ENCODE results near the gene TAS1R1. TPM values are rescaled to one million over a fixed set of nuclear protein-coding genes. Genes with fewer than 3 reads are reported as not detected.

TAS1R1 gene
- total and polyA plus RNA-seq, 11 donors, result not detected

DNA sequence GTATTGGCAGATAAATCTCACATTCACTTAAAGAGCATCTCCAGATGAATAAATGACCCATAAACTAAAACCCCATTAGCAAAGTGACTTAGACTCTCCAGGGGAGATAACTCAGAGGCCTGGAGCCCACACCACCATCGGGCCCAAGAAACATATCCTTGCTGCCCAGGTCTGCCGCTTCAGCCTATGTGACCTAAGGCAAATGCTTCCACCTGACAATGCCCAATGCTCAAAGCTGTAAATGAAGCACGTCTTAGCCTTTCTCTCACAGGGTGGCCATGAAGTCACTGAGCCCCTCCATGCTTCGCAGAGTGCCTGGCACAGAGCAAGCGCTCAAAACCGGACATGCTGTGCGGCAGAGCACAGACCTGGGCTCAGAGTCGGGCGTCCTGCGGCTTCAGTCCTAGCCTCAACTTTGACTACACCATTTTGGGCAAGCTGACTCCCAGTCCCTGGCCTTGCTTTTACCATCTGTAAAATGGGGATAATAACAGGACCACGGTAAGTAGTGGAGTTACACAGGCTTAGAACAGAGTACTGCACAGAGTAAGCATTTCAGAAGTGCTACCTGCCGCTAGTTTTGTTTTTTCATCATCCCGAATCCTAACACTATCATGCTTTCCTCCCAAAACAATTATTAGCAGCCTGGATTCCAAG lies 24.5 kb upstream of the TAS1R1 start:
- Histone ChIP-seq H3K27me3 (no peaks in the 10 kb centered on the region), H3K9me3 (no peaks in the 10 kb centered on the region), H3K36me3 (peaks cover 8 to 97% (median 85%) of the 10 kb centered on the region in 9 donors), H3K27ac (no peak overlapping the region), H3K4me1 (peaks cover 0 to 5% (median 0%) of the 10 kb centered on the region in 12 donors), H3K4me3 (no peak overlapping the region)
- no peak for TF ChIP-seq POLR2A (IDR thresholded peaks at IDR 0.05)
- TF ChIP-seq, protein P1, sequence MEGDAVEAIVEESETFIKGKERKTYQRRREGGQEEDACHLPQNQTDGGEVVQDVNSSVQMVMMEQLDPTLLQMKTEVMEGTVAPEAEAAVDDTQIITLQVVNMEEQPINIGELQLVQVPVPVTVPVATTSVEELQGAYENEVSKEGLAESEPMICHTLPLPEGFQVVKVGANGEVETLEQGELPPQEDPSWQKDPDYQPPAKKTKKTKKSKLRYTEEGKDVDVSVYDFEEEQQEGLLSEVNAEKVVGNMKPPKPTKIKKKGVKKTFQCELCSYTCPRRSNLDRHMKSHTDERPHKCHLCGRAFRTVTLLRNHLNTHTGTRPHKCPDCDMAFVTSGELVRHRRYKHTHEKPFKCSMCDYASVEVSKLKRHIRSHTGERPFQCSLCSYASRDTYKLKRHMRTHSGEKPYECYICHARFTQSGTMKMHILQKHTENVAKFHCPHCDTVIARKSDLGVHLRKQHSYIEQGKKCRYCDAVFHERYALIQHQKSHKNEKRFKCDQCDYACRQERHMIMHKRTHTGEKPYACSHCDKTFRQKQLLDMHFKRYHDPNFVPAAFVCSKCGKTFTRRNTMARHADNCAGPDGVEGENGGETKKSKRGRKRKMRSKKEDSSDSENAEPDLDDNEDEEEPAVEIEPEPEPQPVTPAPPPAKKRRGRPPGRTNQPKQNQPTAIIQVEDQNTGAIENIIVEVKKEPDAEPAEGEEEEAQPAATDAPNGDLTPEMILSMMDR (IDR thresholded peaks at IDR 0.05), result no peak
- no peak for ATAC-seq
- peak in 1 of 5 donors; percentile 24 for DNase-seq
- WGBS, 4 donors, result 95 to 98% (median 96%) methylated on average over 12 to 13 of the region's 13 CpGs
- intact Hi-C loops (cut with DNase I), result no loop called here

DNA sequence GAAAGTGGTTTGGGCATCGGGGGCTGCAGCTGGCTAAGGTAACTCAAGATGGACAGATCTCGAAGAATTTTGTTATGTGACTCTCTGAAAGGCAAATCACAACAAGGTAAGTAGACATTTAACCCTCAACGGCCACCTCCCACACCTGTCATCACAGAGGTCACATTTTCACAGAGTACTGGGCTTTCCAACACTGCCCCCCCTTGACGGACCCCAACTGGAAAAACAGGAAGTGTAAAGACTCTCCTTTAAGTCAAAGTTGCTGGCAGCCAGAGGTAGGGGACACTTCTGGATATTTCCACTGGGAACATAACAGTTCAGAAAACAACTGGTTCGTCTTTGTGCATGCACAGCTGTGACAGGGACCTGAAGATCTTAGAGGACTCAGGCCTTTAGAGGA lies 23.1 kb upstream of the TAS1R1 start:
- intact Hi-C loops (cut with DNase I), result no loop called here
- DNase-seq, result peak in 1 of 5 donors; percentile 16
- WGBS, 4 donors, result 81 to 91% (median 89%) methylated on average over 5 of the region's 5 CpGs
- Histone ChIP-seq H3K27ac (no peak overlapping the region), H3K4me1 (peaks cover 0 to 5% (median 0%) of the 10 kb centered on the region in 12 donors), H3K27me3 (no peaks in the 10 kb centered on the region), H3K4me3 (no peak overlapping the region), H3K36me3 (peaks cover 5 to 92% (median 73%) of the 10 kb centered on the region in 9 donors), H3K9me3 (no peaks in the 10 kb centered on the region)
- no peak for TF ChIP-seq POLR2A (IDR thresholded peaks at IDR 0.05)
- TF ChIP-seq, protein P1 (IDR thresholded peaks at IDR 0.05), result no peak
- ATAC-seq, result no peak

DNA sequence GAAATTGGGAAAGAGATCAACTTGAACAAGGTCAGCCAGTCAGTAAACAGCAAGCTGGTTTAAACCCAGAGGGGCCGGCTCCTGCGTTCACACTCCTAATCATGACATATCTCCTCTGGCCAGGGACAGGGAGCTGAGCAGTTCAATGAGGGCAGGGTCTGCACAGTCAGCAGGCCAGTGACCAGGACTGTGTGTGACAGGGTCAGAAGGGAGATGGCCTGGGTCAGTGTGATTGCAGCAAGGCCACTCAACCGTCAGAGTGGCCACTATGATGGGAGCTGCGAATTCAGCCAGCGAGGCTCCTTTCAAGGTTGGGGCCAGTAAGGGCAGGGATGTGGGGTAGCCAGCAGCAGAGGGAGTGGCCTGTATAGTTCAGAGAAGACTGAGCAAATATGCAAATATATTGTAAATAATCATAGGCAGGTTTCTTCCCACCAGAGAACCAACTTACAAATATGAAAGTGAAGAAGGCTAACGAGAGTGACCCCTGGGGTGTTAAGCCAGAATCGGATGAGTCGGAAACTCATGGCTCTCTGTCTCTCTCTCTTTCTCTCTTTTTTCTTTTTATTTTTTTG lies 20.8 kb upstream of the TAS1R1 start:
- intact Hi-C loops (cut with DNase I), result no loop called here
- H3K36me3 ChIP-seq, result peaks cover 5 to 80% (median 69%) of the 10 kb centered on the region in 9 donors
- WGBS, 4 donors, result 91 to 97% (median 95%) methylated on average over 8 of the region's 8 CpGs
- H3K27me3 ChIP-seq, result no peaks in the 10 kb centered on the region
- H3K4me3 ChIP-seq, result no peak overlapping the region
- no peak for ATAC-seq
- H3K9me3 ChIP-seq, result no peaks in the 10 kb centered on the region
- no peak overlapping the region for H3K27ac ChIP-seq
- TF ChIP-seq, protein P1 (IDR thresholded peaks at IDR 0.05), result no peak
- TF ChIP-seq POLR2A (IDR thresholded peaks at IDR 0.05), result no peak
- H3K4me1 ChIP-seq, result peaks cover 0 to 5% (median 0%) of the 10 kb centered on the region in 12 donors
- DNase-seq, result no peak

DNA sequence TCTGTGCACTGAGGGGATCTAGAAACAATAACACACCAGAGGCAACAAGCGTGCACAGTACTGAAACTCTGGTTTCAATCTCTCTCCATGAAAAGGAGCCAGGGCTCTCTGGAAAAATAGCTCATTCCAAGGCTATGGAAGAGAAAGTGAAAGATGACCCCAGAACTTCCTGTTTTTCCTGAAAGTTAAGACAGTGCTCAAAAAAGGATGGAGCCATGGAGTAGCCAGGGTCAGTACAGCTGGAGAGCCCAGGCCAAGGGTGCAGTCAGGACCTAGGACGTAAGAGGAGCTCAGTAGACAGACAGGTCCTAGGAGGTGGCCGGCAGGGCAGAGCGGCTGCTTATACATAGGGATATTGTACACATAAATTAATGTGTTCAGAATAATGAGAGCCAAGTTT lies 19.9 kb upstream of the TAS1R1 start:
- 79 to 90% (median 86%) methylated on average over 4 of the region's 4 CpGs for WGBS, 4 donors
- peaks cover 5 to 71% (median 60%) of the 10 kb centered on the region in 9 donors for H3K36me3 ChIP-seq
- H3K27me3 ChIP-seq, result no peaks in the 10 kb centered on the region
- H3K27ac ChIP-seq, result peak overlapping the region in 1 of 12 donors; percentile 38
- TF ChIP-seq, protein P1 (IDR thresholded peaks at IDR 0.05), result no peak
- no peak for TF ChIP-seq POLR2A (IDR thresholded peaks at IDR 0.05)
- H3K9me3 ChIP-seq, result no peaks in the 10 kb centered on the region
- ATAC-seq (no peak), DNase-seq (no peak)
- H3K4me3 ChIP-seq, result no peak overlapping the region
- H3K4me1 ChIP-seq, result peaks cover 0 to 5% (median 0%) of the 10 kb centered on the region in 12 donors
- intact Hi-C loops (cut with DNase I), result no loop called here

Measured in heart left ventricle (tissue), 16 donors.